WTC11 (cell line): ENCODE results near the gene SPIB. TPM values are rescaled to one million over a fixed set of nuclear protein-coding genes. Genes with fewer than 3 reads are reported as not detected.

Source experiments
- ATAC-seq: fragments of 200-7000 bp; cut with Tn5 transposase; 2 replicates; pipeline ENCODE4 v1.10.0; 2021; ENCODE audit warnings: mild to moderate bottlenecking, moderate library complexity
- CTCF ChIA-PET: fragments of 300-600 bp; sonication (Branson Sonifier 250); formaldehyde crosslinking; loops from one replicate; lab custom pipeline; 2021; ENCODE audit warnings: antibody characterized with exemption; lab: Charles Lee
- POLR2A ChIA-PET: fragments of 350-600 bp; sonication (Branson Sonifier 250); formaldehyde crosslinking; loops from one replicate; lab custom pipeline; 2021; ENCODE audit warnings: antibody characterized with exemption; lab: Charles Lee
- DNase-seq: peaks from one replicate; pipeline ENCODE4 v3.0.0; 2021; ENCODE audit warnings: low spot score
- H3K27ac Mint-ChIP-seq: 2 replicates; pipeline ENCODE4 v1.8.0; 2021; ENCODE audit warnings: mixed read lengths
- H3K27me3 Mint-ChIP-seq: 2 replicates; pipeline ENCODE4 v1.8.0; 2021; ENCODE audit warnings: low read depth, mild to moderate bottlenecking, moderate library complexity, mixed read lengths
- H3K36me3 Mint-ChIP-seq: 2 replicates; pipeline ENCODE4 v1.8.0; 2021; ENCODE audit warnings: mixed read lengths
- H3K4me1 Mint-ChIP-seq: 2 replicates; pipeline ENCODE4 v1.8.0; 2022; ENCODE audit warnings: mixed read lengths
- H3K4me3 Mint-ChIP-seq: 2 replicates; pipeline ENCODE4 v1.8.0; 2021; ENCODE audit warnings: mild to moderate bottlenecking, moderate library complexity, mixed read lengths
- H3K9me3 Mint-ChIP-seq: 2 replicates; pipeline ENCODE4 v1.8.0; 2021; ENCODE audit warnings: mixed read lengths
- CREM ChIP-seq: sonication (generic); formaldehyde crosslinking; IDR thresholded peaks from 2 replicates; pipeline ENCODE4 v1.8.1; 2022; ENCODE audit warnings: mild to moderate bottlenecking, missing genetic modification reagents, moderate library complexity
- ETV6 ChIP-seq: sonication (generic); formaldehyde crosslinking; IDR thresholded peaks from 2 replicates; pipeline ENCODE4 v1.8.1; 2022; ENCODE audit warnings: mild to moderate bottlenecking, missing genetic modification reagents
- GABPB1 ChIP-seq: sonication (generic); formaldehyde crosslinking; IDR thresholded peaks from 2 replicates; pipeline ENCODE4 v1.8.1; 2023; ENCODE audit warnings: mild to moderate bottlenecking, missing genetic modification reagents
- JUN ChIP-seq: sonication (generic); formaldehyde crosslinking; IDR thresholded peaks from 2 replicates; pipeline ENCODE4 v1.8.0; 2023; ENCODE audit warnings: mild to moderate bottlenecking, missing genetic modification reagents
- NFYB ChIP-seq: sonication (generic); formaldehyde crosslinking; conservative IDR thresholded peaks from 2 replicates; pipeline ENCODE4 v1.8.0; 2022; ENCODE audit warnings: low read depth, missing genetic modification reagents
- NR1H2 ChIP-seq: sonication (generic); formaldehyde crosslinking; IDR thresholded peaks from 2 replicates; pipeline ENCODE4 v1.9.0; 2021; ENCODE audit warnings: mild to moderate bottlenecking, moderate library complexity, missing genetic modification reagents
- RELA ChIP-seq: sonication (generic); formaldehyde crosslinking; IDR thresholded peaks from 2 replicates; pipeline ENCODE4 v1.8.1; 2022; ENCODE audit warnings: missing genetic modification reagents, mild to moderate bottlenecking, borderline replicate concordance
- ZBTB21 ChIP-seq: sonication (generic); formaldehyde crosslinking; IDR thresholded peaks from 2 replicates; pipeline ENCODE4 v1.8.1; 2023; ENCODE audit warnings: mild to moderate bottlenecking, missing genetic modification reagents, borderline replicate concordance
- ZNF219 ChIP-seq: sonication (generic); formaldehyde crosslinking; IDR thresholded peaks from 2 replicates; pipeline ENCODE4 v1.8.0; 2023; ENCODE audit warnings: missing genetic modification reagents, mild to moderate bottlenecking, borderline replicate concordance
- ZNF317 ChIP-seq: sonication (generic); formaldehyde crosslinking; IDR thresholded peaks from 2 replicates; pipeline ENCODE4 v1.8.1; 2023; ENCODE audit warnings: low read depth, mild to moderate bottlenecking, moderate library complexity, missing genetic modification reagents, borderline replicate concordance
- ZNF423 ChIP-seq: fragments of 250-450 bp; sonication (Bioruptor Pico); IDR thresholded peaks from 2 replicates; pipeline ENCODE4 v2.1.2; 2022; ENCODE audit warnings: mild to moderate bottlenecking, moderate library complexity
- total RNA-seq: library from RNA; stranded (reverse); gene quantifications from 3 replicates; pipeline ENCODE4 v1.2.3, GENCODE V29; 2021
- TF ChIP-seq, protein P1 (sequence below): fragments of 250-450 bp; sonication (Bioruptor Pico); IDR thresholded peaks from 2 replicates; pipeline ENCODE4 v1.8.0; 2021; ENCODE audit warnings: mild to moderate bottlenecking
- TF ChIP-seq, protein P2 (sequence below): sonication (generic); formaldehyde crosslinking; IDR thresholded peaks from 2 replicates; pipeline ENCODE4 v1.8.0; 2022; ENCODE audit warnings: mild to moderate bottlenecking, missing genetic modification reagents
- TF ChIP-seq, protein P3 (sequence below): sonication (generic); formaldehyde crosslinking; IDR thresholded peaks from 2 replicates; pipeline ENCODE4 v1.8.0; 2022; ENCODE audit warnings: mild to moderate bottlenecking, missing genetic modification reagents
- TF ChIP-seq, protein P4 (sequence below): sonication (generic); formaldehyde crosslinking; IDR thresholded peaks from 2 replicates; pipeline ENCODE4 v1.8.1; 2023; ENCODE audit warnings: mild to moderate bottlenecking, missing genetic modification reagents, moderate library complexity
- TF ChIP-seq, protein P5 (sequence below): sonication (generic); formaldehyde crosslinking; IDR thresholded peaks from 2 replicates; pipeline ENCODE4 v1.8.1; 2023; ENCODE audit warnings: mild to moderate bottlenecking, missing genetic modification reagents, moderate library complexity

Gene SPIB
- total RNA-seq, 1 experiment from 2014 or later: 4.7 TPM

DNA sequence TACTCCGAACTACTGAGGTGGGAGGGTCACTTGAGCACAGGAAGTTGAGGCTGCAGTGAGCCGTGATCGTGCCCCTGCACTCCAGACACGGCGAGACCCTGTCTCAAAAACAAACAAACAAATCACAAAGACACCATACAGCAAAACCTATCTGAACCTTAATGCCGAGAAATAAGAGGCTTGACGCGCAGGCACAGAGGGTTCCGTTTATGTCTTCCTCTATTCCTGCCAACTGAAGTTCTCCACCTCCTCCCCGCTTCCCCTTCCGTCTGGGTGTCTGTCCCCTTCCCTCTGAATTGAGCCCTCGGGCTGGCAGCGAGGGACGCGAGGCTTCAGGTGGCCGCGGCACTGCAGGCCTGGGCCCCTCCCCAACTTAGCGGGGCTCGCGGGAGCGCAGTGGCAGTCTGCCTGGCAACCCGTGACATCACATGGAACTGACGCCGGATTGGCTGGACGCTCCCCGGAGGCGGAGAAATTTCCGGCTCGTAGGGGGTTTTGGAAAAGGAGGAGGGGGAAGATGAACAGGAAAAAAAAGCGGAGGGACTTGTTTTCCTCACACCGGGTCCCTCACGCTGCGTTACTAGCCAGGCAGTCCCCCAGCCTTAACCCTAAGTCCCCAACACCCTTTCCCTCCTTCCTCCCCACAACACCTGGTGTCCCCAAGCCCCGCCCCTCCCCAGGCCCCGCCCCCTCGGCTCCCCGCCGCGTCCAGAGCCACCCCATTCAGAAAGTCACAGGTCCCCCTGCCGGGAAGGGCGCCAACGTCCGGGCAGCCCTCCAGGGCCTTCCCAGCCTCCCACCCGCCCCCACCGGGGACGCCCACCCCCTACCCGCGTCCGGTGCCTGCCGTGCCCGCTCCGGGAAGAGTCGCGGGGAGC, 12.8 kb downstream of the SPIB start:
- no peaks in the 10 kb centered on the region for H3K9me3 Mint-ChIP-seq
- TF ChIP-seq GABPB1: no peak
- no peak for TF ChIP-seq ZNF219 (CRISPR knock-in tag)
- no peak for TF ChIP-seq ZBTB21 (CRISPR knock-in tag)
- TF ChIP-seq NFYB: peak; percentile 74
- TF ChIP-seq, protein P1, sequence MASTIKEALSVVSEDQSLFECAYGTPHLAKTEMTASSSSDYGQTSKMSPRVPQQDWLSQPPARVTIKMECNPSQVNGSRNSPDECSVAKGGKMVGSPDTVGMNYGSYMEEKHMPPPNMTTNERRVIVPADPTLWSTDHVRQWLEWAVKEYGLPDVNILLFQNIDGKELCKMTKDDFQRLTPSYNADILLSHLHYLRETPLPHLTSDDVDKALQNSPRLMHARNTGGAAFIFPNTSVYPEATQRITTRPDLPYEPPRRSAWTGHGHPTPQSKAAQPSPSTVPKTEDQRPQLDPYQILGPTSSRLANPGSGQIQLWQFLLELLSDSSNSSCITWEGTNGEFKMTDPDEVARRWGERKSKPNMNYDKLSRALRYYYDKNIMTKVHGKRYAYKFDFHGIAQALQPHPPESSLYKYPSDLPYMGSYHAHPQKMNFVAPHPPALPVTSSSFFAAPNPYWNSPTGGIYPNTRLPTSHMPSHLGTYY (CRISPR knock-in tag): no peak
- TF ChIP-seq NR1H2 (CRISPR knock-in tag): no peak
- TF ChIP-seq, protein P2, sequence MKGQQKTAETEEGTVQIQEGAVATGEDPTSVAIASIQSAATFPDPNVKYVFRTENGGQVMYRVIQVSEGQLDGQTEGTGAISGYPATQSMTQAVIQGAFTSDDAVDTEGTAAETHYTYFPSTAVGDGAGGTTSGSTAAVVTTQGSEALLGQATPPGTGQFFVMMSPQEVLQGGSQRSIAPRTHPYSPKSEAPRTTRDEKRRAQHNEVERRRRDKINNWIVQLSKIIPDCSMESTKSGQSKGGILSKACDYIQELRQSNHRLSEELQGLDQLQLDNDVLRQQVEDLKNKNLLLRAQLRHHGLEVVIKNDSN: 0 out of 2 replicates have a peak, but pooled peaks have one; percentile 9
- TF ChIP-seq ETV6 (CRISPR knock-in tag): no peak
- TF ChIP-seq, protein P3, sequence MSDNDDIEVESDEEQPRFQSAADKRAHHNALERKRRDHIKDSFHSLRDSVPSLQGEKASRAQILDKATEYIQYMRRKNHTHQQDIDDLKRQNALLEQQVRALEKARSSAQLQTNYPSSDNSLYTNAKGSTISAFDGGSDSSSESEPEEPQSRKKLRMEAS: peak; percentile 66; the same call in 1 of the 2 replicates
- TF ChIP-seq ZNF317 (CRISPR knock-in tag): no peak
- TF ChIP-seq CREM (CRISPR knock-in tag): peak; percentile 91
- TF ChIP-seq, protein P4, sequence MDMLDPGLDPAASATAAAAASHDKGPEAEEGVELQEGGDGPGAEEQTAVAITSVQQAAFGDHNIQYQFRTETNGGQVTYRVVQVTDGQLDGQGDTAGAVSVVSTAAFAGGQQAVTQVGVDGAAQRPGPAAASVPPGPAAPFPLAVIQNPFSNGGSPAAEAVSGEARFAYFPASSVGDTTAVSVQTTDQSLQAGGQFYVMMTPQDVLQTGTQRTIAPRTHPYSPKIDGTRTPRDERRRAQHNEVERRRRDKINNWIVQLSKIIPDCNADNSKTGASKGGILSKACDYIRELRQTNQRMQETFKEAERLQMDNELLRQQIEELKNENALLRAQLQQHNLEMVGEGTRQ (CRISPR knock-in tag): peak; percentile 53; the same call in 1 of the 2 replicates
- TF ChIP-seq JUN (CRISPR knock-in tag): no peak
- no peak for TF ChIP-seq RELA (CRISPR knock-in tag)
- POLR2A ChIA-PET: interaction anchor here (0.6 kb wide), 1 partner anchor 15 kb away, joined by 3 read pairs; no protein-coding TSS in a partner anchor
- H3K4me1 Mint-ChIP-seq: peaks cover 31% of the 10 kb centered on the region
- ATAC-seq (peak; percentile 87), DNase-seq (peak; percentile 93)
- peaks cover 40% of the 10 kb centered on the region for H3K27me3 Mint-ChIP-seq
- CTCF ChIA-PET: interaction anchor here (1.4 to 1.7 kb wide), 2 partner anchors 29 to 106 kb away, joined by 6 to 7 read pairs; no protein-coding TSS in a partner anchor
- H3K27ac Mint-ChIP-seq: peak overlapping the region; percentile 72; the same call in 1 of the 2 replicates
- peak overlapping the region; percentile 78 for H3K4me3 Mint-ChIP-seq
- H3K36me3 Mint-ChIP-seq: no peaks in the 10 kb centered on the region

DNA sequence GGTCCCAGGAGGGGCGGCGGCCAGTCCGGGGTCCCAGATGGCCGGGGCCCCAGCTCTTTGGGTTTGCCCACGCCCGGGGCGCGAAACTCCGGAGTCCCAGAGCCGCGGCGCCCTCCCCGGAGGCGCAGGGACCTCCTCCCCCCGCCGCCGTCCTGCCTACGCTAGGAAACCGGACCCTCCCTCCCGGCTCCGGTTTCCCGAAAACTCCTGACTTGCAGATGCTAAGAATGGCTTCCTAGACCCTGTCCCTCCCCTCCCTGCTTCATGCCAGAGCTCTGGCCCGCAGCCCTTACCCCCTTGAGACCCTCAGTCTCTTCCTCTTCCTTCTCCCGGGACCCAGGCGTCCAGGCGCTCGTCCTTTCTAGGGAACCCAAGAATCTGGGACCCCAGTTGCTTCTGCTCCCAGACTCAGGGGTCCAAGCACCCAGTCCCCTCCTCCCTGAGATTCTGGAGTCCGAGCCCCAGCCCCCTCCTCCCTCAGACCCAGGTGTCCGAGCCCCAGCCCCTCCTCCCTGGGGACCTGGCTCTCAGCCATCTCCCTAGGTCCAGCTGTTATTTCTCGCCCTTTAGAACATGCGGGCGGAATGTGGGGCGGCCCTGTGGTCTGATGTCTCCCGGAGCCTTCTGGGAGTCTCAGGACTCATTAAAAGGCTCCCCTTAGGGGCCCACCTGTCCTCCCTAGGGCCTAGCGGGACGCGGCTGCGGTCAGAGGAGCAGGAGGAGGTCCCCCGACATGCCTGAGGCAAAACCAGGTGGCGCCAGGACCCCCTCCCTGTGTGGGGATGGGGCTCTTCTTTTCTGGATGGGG, 13.7 kb downstream of the SPIB start, which contains the start of gene MYBPC2:
TSS of gene MYBPC2 (plus strand) at position 672 of the 808 bp plus-strand sequence. CDS start at position 734, 62 bp downstream.
- POLR2A ChIA-PET: interaction anchor here (0.6 kb wide), 1 partner anchor 16 kb away, joined by 3 read pairs; no protein-coding TSS in a partner anchor
- Mint-ChIP-seq H3K27ac (peak within 1 kb of the TSS; percentile 72; the same call in 1 of the 2 replicates), H3K27me3 (peaks cover 40% of the 10 kb centered on the region), H3K36me3 (no peaks in the 10 kb centered on the region), H3K4me3 (peak within 1 kb of the TSS; percentile 78), H3K4me1 (peaks cover 31% of the 10 kb centered on the region), H3K9me3 (no peaks in the 10 kb centered on the region)
- DNase-seq: peak; percentile 53
- CTCF ChIA-PET: interaction anchor here (1.4 to 1.7 kb wide), 2 partner anchors 29 to 105 kb away, joined by 6 to 7 read pairs; no protein-coding TSS in a partner anchor
- TF ChIP-seq, protein P5, sequence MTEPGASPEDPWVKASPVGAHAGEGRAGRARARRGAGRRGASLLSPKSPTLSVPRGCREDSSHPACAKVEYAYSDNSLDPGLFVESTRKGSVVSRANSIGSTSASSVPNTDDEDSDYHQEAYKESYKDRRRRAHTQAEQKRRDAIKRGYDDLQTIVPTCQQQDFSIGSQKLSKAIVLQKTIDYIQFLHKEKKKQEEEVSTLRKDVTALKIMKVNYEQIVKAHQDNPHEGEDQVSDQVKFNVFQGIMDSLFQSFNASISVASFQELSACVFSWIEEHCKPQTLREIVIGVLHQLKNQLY (CRISPR knock-in tag): no peak
- TF ChIP-seq ZNF423 (CRISPR knock-in tag): peak; percentile 64; the same call in 1 of the 2 replicates
- ATAC-seq: peak; percentile 19
